ENCODE results near the gene AADACL3. TPM values are rescaled to one million over a fixed set of nuclear protein-coding genes. Genes with fewer than 3 reads are reported as not detected.

AADACL3 gene
- total and polyA plus RNA-seq, 3 donors from 2014 or later: not detected

DNA sequence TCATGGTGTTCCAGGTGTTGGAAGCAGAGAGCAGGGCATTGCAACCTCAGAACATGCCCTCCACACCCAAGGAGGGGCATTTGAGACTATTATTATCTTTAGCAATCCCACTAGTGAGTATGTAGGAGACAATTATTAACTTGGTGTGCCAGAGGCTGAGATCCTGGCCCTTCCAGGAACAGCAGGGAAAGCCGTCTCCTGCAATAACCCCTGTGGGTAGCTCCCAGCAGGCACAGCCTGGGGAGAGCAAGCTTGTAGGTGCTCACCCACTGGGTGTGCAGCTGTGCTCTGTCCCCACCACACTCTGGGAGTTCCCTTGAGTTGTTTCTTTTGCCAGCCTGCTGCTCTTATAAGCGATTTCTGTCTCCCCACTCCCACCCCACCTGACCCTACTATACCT is 40.4 kb downstream of the AADACL3 start:
- TF ChIP-seq POLR2A (IDR thresholded peaks at IDR 0.05): no peak
- TF ChIP-seq, protein P1, sequence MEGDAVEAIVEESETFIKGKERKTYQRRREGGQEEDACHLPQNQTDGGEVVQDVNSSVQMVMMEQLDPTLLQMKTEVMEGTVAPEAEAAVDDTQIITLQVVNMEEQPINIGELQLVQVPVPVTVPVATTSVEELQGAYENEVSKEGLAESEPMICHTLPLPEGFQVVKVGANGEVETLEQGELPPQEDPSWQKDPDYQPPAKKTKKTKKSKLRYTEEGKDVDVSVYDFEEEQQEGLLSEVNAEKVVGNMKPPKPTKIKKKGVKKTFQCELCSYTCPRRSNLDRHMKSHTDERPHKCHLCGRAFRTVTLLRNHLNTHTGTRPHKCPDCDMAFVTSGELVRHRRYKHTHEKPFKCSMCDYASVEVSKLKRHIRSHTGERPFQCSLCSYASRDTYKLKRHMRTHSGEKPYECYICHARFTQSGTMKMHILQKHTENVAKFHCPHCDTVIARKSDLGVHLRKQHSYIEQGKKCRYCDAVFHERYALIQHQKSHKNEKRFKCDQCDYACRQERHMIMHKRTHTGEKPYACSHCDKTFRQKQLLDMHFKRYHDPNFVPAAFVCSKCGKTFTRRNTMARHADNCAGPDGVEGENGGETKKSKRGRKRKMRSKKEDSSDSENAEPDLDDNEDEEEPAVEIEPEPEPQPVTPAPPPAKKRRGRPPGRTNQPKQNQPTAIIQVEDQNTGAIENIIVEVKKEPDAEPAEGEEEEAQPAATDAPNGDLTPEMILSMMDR (IDR thresholded peaks at IDR 0.05): no peak

DNA sequence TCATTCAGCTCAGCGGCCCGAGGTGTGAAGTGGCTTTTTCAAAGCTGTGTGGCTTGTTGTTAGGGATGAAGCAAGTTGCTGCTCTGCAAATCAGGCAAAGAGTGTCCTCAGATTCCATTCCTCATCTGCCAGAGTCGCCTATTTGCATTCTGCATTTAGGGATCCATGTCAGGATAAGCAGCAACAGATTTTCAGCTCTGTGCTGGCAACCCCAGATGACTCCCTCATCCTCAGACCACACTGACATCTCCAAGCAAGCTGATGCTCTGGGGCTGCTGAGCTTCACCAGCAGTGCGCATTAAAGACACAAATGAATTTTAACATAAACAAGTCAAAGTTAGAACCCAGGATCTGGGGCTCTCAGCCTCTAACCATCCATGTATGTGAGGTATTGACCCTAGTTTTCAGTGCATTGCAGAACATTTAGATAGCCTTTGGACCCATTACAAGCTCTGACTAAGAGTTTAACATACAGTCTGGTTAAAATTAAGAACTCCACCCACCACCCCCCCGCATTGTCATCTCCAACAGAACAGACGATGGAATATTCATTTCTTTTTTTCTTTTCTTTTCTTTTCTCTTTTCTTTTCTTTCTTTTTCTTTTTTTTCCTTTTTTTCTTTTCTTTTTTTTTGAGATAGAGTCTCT is 41.0 kb downstream of the AADACL3 start:
- intact Hi-C loops (cut with DNase I; ENCODE audit: low total_unique reads): no loop called here
- WGBS, 2 donors: 76 to 80% methylated on average over 6 of the region's 6 CpGs
- no peak for DNase-seq

More for the DNA sequence above, 40.4 kb downstream of the AADACL3 start:
- Histone ChIP-seq H3K4me1 (no peaks in the 10 kb centered on the region), H3K36me3 (ENCODE audit: low read depth, missing control alignments) (no peaks in the 10 kb centered on the region), H3K27ac (no peak overlapping the region), H3K27me3 (no peaks in the 10 kb centered on the region), H3K4me3 (no peak overlapping the region), H3K9me3 (no peaks in the 10 kb centered on the region)
- intact Hi-C loops (cut with DNase I; ENCODE audit: low total_unique reads): no loop called here
- WGBS, 2 donors: 73% methylated on average over 2 of the region's 2 CpGs; no CpG with 5 or more reads in 1 of the 2 donors
- no peak for DNase-seq

DNA sequence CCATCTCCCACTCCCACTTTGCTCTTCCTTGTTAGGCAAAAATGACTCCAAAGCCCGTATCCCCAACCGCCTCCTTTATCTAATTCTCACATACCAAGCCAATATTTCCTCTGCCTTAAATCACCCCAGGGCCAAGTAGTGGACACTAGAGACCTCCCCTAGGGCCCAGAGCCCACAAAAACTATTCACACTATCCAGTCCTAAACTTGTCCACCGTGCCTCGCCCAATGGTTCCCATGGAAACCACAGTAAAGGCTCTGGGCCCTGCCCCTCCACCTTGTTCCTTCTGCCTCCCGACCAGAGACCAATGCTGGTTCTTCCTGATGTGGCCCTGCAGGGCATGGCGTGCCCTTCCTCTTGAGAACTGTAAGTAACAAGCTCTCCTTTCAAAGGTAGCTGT is 41.9 kb downstream of the AADACL3 start:
- WGBS, 2 donors: 55 to 60% methylated on average over 6 of the region's 6 CpGs
- H3K4me3 ChIP-seq: no peak overlapping the region
- H3K27me3 ChIP-seq: no peaks in the 10 kb centered on the region
- intact Hi-C loops (cut with DNase I; ENCODE audit: low total_unique reads): no loop called here
- DNase-seq: no peak
- no peak overlapping the region for H3K27ac ChIP-seq
- TF ChIP-seq, protein P1 (IDR thresholded peaks at IDR 0.05): no peak
- TF ChIP-seq POLR2A (IDR thresholded peaks at IDR 0.05): no peak
- H3K4me1 ChIP-seq: no peaks in the 10 kb centered on the region
- H3K36me3 ChIP-seq (ENCODE audit: low read depth, missing control alignments): no peaks in the 10 kb centered on the region
- H3K9me3 ChIP-seq: no peaks in the 10 kb centered on the region

More for the DNA sequence above, 41.0 kb downstream of the AADACL3 start:
- H3K27me3 ChIP-seq: no peaks in the 10 kb centered on the region
- no peak overlapping the region for H3K4me3 ChIP-seq
- no peaks in the 10 kb centered on the region for H3K4me1 ChIP-seq
- H3K9me3 ChIP-seq: no peaks in the 10 kb centered on the region
- no peak for TF ChIP-seq POLR2A (IDR thresholded peaks at IDR 0.05)
- TF ChIP-seq, protein P1 (IDR thresholded peaks at IDR 0.05): no peak
- H3K36me3 ChIP-seq (ENCODE audit: low read depth, missing control alignments): no peaks in the 10 kb centered on the region
- H3K27ac ChIP-seq: no peak overlapping the region

DNA sequence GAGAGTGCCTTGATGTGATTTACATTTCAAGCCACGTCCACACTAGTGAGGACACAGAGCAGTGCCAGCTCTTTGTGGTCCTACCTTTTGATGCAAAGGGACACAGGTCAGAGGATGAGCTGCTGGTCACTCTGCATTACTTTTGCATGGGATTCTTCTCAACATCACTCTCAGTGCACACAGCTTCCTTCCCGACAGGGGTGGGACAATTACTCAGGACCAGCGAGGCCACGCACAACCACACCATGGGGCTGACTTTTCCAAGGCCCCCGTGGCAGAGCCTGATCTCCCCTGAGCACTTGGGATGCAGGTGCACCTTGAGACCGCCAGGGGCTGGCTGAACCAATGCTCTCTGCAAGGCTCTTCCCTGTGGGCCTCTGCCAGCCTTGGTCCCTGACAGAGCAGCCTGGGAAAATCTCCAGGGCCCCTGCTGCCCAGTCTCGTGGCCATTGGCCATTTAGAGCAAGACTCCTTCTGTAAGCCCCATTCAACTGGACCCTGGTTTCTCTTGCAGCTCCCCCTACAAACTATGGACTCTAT is 44.4 kb downstream of the AADACL3 start:
- no peaks in the 10 kb centered on the region for H3K36me3 ChIP-seq (ENCODE audit: low read depth, missing control alignments)
- no peak overlapping the region for H3K4me3 ChIP-seq
- no peaks in the 10 kb centered on the region for H3K4me1 ChIP-seq
- no peak for DNase-seq
- H3K27me3 ChIP-seq: no peaks in the 10 kb centered on the region
- intact Hi-C loops (cut with DNase I; ENCODE audit: low total_unique reads): no loop called here
- TF ChIP-seq, protein P1 (IDR thresholded peaks at IDR 0.05): no peak
- no peak for TF ChIP-seq POLR2A (IDR thresholded peaks at IDR 0.05)
- H3K9me3 ChIP-seq: no peaks in the 10 kb centered on the region
- 69 to 72% methylated on average over 3 to 7 of the region's 7 CpGs for WGBS, 2 donors
- no peak overlapping the region for H3K27ac ChIP-seq

DNA sequence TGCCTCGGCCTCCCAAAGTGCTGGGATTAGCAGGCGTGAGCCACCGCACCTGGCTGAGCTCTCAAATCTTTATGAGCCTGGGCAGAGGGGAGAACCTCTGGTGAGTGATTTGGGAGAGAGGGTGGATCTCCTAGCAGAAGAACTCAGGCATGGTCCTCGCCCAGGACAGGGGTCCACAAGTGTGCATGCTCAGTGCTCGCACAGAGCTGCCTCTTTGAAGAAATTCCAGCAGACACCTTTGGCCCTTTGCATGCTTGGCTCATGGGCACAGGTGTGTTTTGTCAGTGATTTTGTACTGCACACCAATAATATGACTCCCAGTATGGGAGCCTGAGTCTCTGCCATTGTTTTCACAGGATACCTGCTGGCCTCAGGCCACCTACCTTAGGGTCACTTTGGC is 45.9 kb downstream of the AADACL3 start:
- WGBS, 2 donors: 83 to 96% methylated on average over 4 to 5 of the region's 5 CpGs

More for the DNA sequence above, 45.9 kb downstream of the AADACL3 start:
- Histone ChIP-seq H3K9me3 (no peaks in the 10 kb centered on the region), H3K27me3 (no peaks in the 10 kb centered on the region), H3K27ac (no peak overlapping the region), H3K4me1 (no peaks in the 10 kb centered on the region), H3K4me3 (no peak overlapping the region), H3K36me3 (ENCODE audit: low read depth, missing control alignments) (no peaks in the 10 kb centered on the region)
- DNase-seq: no peak
- TF ChIP-seq, protein P1 (IDR thresholded peaks at IDR 0.05): no peak
- intact Hi-C loops (cut with DNase I; ENCODE audit: low total_unique reads): no loop called here

Measured in testis (tissue), 3 donors.